Right ventricle myocardium superior (tissue), 1 donor: Measurements from ENCODE around the gene CDT1. TPM values are rescaled to one million over a fixed set of nuclear protein-coding genes. Genes with fewer than 3 reads are reported as not detected.
"Not testable (repeated sequence)": the region's sequence is repeated elsewhere in the genome, so short reads cannot be mapped to it uniquely, and the experiment has no call there.

ENCODE experiments used
- ATAC-seq: fragments of 200-7000 bp; cut with Tn5 transposase; one replicate; pipeline ENCODE4 v1.9.1; 2020; ENCODE audit warnings: mild to moderate bottlenecking; ENCODE audit not compliant: poor library complexity
- DNase-seq: peaks from one replicate; pipeline ENCODE4 v3.0.0-alpha.2; 2020
- intact Hi-C: fragments of 100-400 bp; cut with DNase I; formaldehyde crosslinking; loops from one replicate; pipeline ENCODE4 v1.11.2; 2022
- total RNA-seq: library from RNA; stranded (reverse); fragmentation: NEBNext Ultra II Directional; extraction: Animal tissue kit (Norgen Biotek cat#: 25700); gene quantifications from one replicate; pipeline ENCODE4 v1.2.1, GENCODE V29; 2021
- donor health status: DM: no; HTN: yes; CAD: no; lungs with severe emphysema.

CDT1 gene
- total RNA-seq, 1 donor from 2014 or later: 1.00 TPM

- DNase-seq: no peak
- intact Hi-C loops: no loop called here
- ATAC-seq: no peak
These were observed 23.2 kb upstream of the CDT1 start for GRCh38 chr16:88780142-88781062.

GRCh38 chr16:88781140-88782077, 22.2 kb upstream of the CDT1 start:
- peak; percentile 78 for DNase-seq

GRCh38 chr16:88782454-88783390, 20.9 kb upstream of the CDT1 start:
- DNase-seq (no peak), ATAC-seq (no peak)
- intact Hi-C loops: no loop called here

More at GRCh38 chr16:88781140-88782077, 22.2 kb upstream of the CDT1 start:
- intact Hi-C loops: no loop called here
- peak; percentile 14 for ATAC-seq

GRCh38 chr16:88783391-88784073, 20.1 kb upstream of the CDT1 start:
- ATAC-seq (peak; percentile 20), DNase-seq (no peak)
- intact Hi-C loops: loop anchor here (2.0 kb wide), 1 partner anchor 39 kb away; no protein-coding TSS in a partner anchor

DNA sequence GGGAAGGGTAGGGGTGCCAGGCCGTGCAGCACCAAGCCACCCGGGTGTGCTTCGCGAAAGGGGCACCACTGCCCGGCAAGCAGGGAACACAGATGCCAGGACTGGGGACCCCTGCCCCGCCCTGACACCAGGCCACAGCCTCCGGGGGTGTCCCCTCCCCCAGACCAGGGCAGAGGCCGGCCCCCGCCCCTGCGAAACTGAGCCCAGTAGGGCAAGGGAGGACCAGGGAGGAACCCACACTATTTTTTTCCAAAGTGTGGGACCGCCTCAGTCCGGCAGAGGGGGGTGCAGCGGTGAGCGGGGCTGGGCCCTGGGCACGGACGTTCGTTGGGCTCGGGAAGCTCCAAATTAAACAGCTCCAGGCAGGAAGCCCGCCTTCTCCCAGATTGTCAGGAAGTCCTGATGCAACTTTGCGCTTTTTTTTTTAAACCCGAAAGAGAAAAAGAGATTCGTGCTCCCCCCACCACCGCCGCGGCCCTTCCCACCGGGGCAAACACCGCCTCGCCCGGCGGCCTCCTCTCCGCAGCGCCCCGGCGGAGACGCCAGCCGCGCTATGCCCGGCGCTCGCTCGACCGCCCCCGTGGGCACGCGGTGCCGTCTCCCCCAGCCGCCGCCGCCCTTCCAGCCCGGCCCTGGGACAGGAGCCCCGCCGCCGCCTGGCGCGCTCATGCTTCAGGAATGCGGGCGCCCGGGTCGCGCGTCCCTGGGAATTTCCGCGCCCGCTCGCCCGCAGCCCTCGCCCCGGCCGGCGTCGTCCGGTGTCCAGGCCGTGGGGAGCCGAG, 19.3 kb upstream of the CDT1 start:
- DNase-seq: peak; percentile 84
- ATAC-seq: peak; percentile 69
- intact Hi-C loops: loop anchor here (2.0 kb wide), 1 partner anchor 39 kb away; no protein-coding TSS in a partner anchor

DNA sequence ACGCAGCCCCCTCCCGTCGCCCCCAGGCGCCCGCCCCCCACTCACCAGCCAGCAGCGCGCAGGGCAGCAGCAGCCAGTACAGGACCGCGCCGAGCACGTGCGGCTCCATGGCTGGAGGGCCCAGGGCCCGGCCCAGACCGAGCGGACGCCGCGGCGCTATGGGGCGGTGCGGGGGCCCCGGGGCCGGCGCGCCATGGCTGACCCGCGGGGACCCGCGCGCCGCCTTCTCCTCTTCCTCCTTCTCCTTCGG, 18.8 kb upstream of the CDT1 start:
- DNase-seq (no peak), ATAC-seq (peak; percentile 32)
- intact Hi-C loops: loop anchor here (2.0 kb wide), 1 partner anchor 40 kb away; no protein-coding TSS in a partner anchor

GRCh38 chr16:88785106-88785924, 18.3 kb upstream of the CDT1 start, which contains the start of gene PIEZO1:
TSS of gene PIEZO1 (minus strand) at chr16:88785220. CDS start at chr16:88784964, 256 bp downstream.
- intact Hi-C loops: loop anchor here (2.0 kb wide), 1 partner anchor 41 kb away; no protein-coding TSS in a partner anchor
- DNase-seq (peak; percentile 87), ATAC-seq (peak; percentile 66)

- ATAC-seq: no peak
- intact Hi-C loops: no loop called here
- no peak for DNase-seq
These were observed 15.8 kb upstream of the CDT1 start for GRCh38 chr16:88787579-88788314.

- ATAC-seq, intact Hi-C loops, DNase-seq: not testable (repeated sequence)
These were observed 14.8 kb upstream of the CDT1 start for GRCh38 chr16:88788749-88789148.

DNA sequence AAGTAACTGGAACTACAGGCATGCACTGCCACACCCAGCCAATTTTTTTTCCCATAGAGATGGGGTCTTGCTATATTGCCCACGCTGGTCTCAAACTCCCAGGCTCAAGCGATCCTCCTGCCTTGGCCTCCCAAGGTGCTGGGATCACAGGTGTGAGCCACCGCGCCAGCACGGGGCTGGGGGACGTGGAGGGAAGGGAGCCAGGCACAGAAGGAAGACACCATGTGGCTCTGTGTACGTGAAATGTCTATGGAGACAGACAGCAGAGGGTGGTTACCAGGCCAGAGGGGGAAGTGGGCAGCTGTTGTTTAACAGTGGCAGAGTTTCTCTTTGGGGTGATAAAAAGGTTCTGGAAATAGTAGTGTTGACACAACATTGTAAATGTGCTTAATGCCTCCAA, 14.0 kb upstream of the CDT1 start:
- DNase-seq (no peak), ATAC-seq (no peak)
- intact Hi-C loops: no loop called here

GRCh38 chr16:88790312-88791211, 13.0 kb upstream of the CDT1 start:
- intact Hi-C loops: no loop called here
- DNase-seq: peak; percentile 75
- peak; percentile 67 for ATAC-seq

DNA sequence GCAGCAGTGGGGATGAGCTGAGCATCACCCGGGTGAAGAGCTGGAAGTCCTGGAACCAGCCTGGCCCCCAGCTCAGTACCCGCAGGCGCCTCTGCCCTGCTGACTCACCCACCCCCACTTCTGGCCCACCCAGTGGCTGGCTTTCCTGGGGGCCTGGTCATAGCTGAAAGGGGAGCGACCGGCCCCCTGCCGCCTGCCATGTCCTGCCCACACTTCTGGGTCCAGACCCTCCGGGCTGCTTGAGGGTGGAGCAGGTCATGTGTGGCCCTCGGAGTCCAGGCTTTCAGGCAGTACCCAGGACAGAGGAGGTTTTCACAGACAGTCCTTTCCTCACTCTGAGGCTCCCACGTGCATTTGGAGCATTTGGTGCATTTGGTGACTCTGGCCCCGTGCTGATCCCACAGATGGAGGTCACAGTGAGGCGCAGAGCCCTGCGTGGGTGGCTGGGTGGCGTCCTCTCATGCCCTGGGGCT, 11.5 kb upstream of the CDT1 start:
- DNase-seq (no peak), ATAC-seq (no peak)
- intact Hi-C loops: no loop called here

- intact Hi-C loops: no loop called here
- DNase-seq (no peak), ATAC-seq (no peak)
These were observed 10.8 kb upstream of the CDT1 start for GRCh38 chr16:88792668-88793250.
